Retina (tissue), 1 donor: Measurements from ENCODE around the gene RYR3.

Experiments used
- DNase-seq: peaks from one replicate; pipeline ENCODE4 v3.0.0-alpha.2; 2016

Gene RYR3

GRCh38 chr15:33454996-33455395 lies 144.2 kb downstream of the RYR3 start:
- DNase-seq, result no peak

GRCh38 chr15:33458421-33458820 lies 147.7 kb downstream of the RYR3 start:
- no peak for DNase-seq

DNA sequence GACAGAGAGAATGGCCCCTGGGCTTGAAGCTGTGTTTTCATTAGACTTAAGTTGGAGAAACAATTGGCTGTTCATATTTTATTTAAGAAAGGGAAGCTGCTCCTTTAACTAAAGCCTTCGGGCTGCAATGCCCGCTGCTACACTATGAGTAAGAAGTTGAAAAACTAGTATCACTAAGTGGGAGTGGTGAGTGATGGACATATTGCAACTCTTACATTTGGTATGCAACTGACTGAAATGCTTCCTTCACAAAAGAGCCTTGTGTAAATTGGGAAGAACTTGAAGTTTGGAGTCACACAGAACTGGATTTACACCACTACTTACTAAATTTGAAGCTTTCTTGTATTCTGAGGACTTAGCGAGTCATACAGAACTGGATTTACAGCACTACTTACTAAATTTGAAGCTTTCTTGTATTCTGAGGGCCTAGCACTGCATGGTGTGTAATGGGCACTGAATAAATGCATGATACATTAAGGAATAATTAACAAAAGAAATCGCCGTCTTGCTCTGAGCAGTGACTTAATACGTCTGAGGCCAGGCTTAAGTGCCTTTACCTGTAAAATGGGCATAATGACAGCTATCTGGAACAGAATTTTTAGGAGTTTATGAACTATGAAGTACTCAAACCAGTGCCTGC lies 149.5 kb downstream of the RYR3 start:
- DNase-seq, result no peak

- no peak for DNase-seq
Measured at GRCh38 chr15:33461671-33462070, 150.9 kb downstream of the RYR3 start.

DNA sequence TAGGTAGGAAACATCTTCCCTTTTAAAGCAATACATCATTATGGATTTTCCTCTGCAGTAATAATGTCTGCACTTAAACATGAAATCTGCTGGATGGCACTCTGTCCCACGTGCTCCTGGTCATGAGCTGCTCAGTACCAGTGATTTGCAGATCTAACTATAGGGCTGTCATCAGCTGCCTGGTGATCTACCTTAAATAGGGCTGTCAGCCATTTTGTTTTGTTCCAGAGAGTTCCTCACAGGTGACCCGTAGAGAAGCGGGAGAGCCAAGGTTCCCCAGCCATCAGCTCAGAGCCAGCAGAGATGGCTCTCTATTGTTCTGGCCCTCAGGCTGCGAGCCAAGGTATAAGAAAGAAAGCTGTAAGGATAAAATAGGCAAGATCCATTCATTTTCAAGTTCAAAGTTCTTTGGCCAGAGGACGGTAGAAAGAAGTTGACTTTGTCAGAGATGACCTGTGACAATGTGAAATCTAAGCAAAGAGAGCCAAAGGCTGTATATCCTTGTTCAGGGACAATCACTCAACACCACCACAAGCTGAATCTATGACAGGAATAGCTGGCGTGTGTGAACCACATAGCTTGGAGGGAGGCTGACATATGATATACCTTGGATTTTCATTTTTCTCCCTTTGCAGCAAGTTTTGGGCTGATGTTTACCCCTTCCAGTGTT lies 156.5 kb downstream of the RYR3 start:
- no peak for DNase-seq

DNA sequence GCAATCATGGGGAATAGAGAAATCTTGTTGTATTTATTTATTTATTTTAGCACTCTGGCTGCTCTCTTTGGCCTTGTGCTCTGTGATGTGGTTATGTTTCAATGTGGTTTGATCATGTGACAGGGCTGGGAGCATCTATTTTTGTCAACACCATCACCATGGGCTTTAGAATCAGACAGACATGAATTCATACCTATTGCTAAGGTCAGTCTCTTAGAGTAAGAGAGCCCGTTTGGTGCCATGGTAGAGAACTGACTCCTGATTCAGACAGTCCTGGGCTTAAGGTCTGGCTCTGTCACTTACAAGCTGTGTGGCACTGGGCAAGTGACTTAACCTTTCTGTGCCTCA lies 157.0 kb downstream of the RYR3 start:
- DNase-seq, result no peak

DNA sequence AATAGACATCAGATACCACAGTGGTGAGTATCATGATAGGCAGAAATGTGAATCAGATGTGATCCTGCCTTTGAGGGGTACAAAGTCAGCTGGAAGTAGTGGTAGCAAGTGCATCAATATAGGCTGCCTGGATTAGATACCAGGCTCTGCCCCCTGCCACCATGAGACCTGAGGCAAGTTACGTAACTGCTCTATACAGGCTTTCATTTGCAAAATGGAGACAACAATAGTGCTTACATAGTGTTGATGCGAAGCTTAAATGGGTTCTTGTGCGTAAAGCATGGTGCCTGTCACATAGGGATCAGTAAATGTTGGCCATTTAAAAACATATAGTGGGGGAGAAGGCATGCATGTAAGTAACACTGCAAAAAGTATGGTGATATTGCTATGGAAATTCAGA lies 158.0 kb downstream of the RYR3 start:
- no peak for DNase-seq

- no peak for DNase-seq
Measured at GRCh38 chr15:33473005-33473404, 162.2 kb downstream of the RYR3 start.

GRCh38 chr15:33473714-33474113 lies 162.9 kb downstream of the RYR3 start:
- no peak for DNase-seq

- no peak for DNase-seq
Measured at GRCh38 chr15:33476076-33476475, 165.3 kb downstream of the RYR3 start.

GRCh38 chr15:33476908-33477307 lies 166.1 kb downstream of the RYR3 start:
- no peak for DNase-seq

- no peak for DNase-seq
Measured at GRCh38 chr15:33489335-33489734, 178.6 kb downstream of the RYR3 start.

- no peak for DNase-seq
Measured at GRCh38 chr15:33490703-33491102, 179.9 kb downstream of the RYR3 start.

DNA sequence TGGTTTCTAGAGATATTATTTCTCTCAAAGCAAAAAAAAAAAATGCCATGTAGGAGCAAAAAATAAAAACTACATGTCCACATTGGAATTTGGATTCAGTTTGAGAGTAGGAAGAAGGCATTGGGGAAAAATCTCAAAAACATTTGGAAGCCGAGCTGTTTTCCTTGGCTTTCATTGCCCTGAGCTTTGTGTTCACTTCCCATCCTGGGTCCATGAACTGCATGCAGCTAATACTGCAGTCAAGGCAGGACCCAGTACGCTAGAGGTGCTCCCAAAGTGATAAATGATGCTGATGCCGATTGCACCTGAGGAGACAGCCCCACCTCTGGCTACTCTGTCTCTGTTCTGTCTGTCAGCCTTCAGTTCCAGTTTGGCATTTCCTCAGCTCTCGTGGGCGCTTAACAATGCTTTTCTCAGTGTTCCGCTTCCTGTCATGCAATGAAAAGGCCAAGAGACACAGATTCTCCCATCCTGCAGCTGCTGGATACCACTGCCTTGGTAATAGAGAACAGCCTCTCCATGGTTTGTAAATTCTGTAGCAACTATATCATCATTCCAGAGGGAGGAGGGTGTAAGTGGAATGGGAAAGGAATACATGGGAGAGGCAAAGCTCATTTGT lies 181.8 kb downstream of the RYR3 start:
- no peak for DNase-seq

- DNase-seq, result no peak
Measured at GRCh38 chr15:33494306-33494705, 183.5 kb downstream of the RYR3 start.

DNA sequence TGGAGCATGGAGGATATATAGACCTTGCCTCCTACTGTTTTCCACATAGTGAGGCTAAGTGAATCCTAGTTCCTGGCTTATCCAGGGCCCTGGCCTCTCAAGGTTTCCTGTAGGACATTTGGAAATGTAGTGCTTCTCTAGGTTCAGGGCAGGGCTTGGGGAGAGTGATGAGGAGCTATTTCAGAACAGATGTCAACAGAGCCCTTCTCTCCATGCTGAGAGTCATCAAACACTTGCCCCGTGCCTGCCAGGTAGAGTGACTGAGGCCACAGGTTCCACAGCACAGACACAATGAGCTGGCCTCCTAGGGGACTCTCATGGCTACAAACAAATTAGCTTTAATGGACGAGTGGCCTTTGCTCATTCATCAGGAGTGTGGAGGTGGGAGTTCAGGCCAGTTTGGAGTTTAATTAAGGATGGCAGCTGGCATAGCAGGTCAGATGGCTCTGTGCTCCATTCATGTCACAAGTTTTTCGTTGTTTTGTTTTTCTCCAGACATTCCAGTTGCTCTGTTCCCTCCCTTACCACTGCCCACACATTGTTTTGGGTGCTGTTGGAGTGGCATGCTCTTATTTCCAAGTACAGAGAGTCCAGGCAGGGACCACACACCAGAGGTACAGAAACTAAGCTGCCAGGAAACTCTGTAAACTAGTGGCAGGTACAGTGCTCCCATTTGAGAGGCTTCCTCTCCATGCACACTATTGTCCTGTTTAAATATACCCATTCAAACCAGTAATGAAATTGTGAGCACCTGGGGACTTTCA lies 189.8 kb downstream of the RYR3 start:
- peak; percentile 20 for DNase-seq

DNA sequence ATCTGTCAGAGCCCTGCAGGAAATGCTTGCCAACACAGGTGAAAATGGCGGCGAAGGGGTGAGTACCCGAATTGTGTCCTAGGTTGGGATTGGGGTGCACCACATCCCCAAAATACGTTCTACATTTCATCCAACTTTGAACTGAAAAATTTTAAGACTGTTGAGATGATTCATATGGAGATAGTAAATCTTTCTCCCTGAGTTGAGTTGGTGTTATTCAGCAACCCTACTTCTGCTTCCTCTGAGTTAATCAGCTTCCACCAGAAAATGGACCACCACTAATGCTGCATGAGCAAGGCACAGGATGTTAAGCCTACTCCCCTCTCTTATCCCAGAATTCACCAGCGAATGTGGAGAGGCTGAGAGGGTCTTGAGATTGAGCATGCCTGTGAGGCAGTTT lies 192.9 kb downstream of the RYR3 start:
- no peak for DNase-seq

- DNase-seq, result no peak
Measured at GRCh38 chr15:33506781-33507296, 196.1 kb downstream of the RYR3 start.

GRCh38 chr15:33508703-33509102 lies 197.9 kb downstream of the RYR3 start:
- DNase-seq, result peak; percentile 28

GRCh38 chr15:33515121-33515520 lies 204.4 kb downstream of the RYR3 start:
- no peak for DNase-seq

DNA sequence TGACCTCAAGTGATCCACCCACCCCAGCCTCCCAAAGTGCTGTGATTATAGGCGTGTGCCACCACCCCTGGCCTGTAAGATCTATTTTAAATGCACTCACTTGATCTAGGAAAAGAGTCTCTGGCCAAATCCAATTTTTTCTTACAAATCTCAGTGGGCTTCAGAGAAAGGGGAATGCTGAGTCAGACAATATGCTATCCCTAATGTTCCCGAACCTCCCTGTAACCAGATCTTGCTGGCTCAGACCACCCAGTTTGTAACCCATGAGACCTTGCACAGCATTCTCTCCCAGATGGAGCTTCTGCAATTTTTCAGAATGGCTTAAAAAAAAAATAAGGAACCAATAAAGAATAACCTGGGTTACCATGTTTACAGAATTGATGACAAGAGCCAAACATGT lies 205.8 kb downstream of the RYR3 start:
- no peak for DNase-seq

GRCh38 chr15:33517944-33518343 lies 207.2 kb downstream of the RYR3 start:
- no peak for DNase-seq

DNA sequence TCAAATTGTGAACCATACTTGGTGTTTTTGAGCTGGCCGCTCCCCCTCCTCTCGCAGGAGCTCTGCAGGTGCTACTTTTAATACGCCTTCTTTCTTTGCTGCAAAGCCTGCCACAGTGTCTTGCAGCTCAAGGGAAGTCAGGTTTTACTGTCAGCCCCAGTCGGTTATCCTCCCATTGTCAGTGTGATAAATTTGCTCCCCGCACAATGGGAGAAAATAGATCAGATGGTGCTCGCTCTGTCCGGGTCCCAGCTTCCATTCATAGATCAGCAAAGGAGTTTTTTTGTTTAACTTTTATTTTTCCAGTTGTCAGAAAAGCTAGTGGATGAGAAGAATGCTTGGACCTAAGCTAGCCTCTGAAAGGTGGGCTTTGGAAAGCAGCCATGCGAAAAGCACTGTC lies 207.7 kb downstream of the RYR3 start:
- no peak for DNase-seq

- no peak for DNase-seq
Measured at GRCh38 chr15:33524274-33524673, 213.5 kb downstream of the RYR3 start.
